Measurements from ENCODE around the gene TWF2.

DNA sequence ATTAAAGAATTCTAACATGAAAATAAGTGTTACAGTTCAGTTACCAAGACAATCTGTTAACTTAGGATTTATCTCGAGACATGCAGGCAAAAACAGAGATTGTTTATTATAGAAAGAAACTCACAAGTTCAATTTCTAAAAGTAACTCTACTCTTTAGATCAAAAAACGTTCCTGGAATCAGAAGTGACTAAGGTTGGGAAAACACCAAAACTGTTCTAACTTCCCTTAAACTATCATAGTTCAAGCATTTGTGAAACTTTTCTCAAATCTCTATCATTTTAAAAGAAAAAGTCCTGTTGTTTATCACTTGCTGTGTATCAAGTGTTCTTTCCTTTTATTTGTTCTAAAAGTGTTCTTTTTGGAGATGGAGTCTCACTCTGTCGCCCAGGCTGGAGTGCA, 30.8 kb upstream of the TWF2 start:
- no peak for TF ChIP-seq POLR2A (IDR thresholded peaks at IDR 0.05; ENCODE audit: low read length)
- no peak for TF ChIP-seq GATA1 (IDR thresholded peaks at IDR 0.05; ENCODE audit: low read depth, low read length)
